HG03025 (cell line): Measurements from ENCODE around the gene RBM26.
"Not testable (repeated sequence)": the region's sequence is repeated elsewhere in the genome, so short reads cannot be mapped to it uniquely, and the experiment has no call there.

Source experiments
- ATAC-seq: cut with Tn5 transposase; IDR thresholded peaks from one replicate; pipeline ENCODE4 v1.9.1; 2021; ENCODE audit warnings: mild to moderate bottlenecking, moderate library complexity; ENCODE audit not compliant: unreplicated experiment, low FRiP score

The RBM26 gene

DNA sequence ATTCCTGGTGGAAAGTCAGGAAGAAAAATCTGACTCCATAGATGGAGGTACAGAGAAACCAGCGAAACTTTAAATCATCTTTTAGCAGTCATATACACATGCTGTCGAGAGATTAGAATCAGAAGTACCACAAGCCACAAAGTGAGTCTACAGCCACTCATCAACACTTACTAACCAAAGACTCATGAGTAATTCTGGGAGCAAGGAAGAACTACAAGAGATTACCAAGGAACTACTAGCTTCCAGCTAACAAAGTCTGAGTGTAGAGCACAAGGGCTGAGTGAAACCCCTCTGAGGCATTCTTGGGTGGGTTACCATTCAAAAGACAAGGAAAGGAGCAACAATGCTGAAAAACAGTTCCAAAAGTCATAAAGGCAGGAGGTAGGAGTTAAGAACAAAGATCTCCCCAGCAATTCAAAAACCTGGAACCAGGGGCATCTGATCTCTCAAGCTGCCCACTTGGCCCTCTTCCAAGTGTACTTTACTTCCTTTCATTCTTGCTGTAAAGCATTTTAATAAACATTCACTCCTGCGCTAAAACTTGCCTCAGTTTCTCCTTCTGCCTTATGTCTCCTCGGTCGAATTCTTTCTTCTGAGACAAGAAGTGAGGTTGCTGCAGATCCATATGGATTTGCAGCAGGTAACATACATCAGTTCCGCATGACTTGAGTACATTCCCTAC lies 13.0 kb downstream of the RBM26 start:
- no peak for ATAC-seq

DNA sequence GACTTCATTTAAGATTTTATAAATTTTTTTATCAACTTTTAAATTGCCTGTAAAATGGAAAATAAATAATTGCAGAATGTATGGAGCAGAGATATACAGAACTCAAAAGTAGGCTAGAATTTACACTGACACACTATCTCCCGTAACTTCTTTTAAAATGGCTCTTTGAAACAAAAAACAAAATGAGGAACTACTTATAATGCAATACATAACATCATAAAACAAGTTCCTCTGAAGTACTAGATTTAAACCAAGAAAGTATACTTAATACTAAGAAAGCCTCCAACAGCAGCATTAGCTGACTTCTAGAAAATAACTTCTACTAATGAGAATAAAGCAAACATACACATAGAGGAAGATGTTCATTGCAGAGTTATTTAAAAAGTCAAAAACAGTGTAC lies 17.0 kb downstream of the RBM26 start:
- ATAC-seq: no peak

DNA sequence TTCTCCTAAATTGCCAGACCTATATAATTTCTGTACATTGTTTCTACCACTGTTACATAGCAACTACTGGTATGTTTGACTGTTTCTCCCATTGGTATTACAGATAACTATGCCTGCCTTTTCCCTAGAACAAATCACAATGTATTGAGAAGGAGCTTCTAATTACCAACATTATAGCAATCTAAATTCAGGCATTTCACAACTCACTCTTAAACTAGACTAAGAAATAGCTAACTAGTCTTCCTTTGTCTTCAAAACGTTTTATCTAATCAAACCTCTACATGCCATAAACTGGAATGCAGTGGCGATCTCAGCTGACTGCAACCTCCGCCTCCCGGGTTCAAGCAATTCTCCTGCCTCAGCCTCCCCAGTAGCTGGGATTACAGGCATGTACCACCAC lies 18.2 kb downstream of the RBM26 start:
- ATAC-seq: no peak

DNA sequence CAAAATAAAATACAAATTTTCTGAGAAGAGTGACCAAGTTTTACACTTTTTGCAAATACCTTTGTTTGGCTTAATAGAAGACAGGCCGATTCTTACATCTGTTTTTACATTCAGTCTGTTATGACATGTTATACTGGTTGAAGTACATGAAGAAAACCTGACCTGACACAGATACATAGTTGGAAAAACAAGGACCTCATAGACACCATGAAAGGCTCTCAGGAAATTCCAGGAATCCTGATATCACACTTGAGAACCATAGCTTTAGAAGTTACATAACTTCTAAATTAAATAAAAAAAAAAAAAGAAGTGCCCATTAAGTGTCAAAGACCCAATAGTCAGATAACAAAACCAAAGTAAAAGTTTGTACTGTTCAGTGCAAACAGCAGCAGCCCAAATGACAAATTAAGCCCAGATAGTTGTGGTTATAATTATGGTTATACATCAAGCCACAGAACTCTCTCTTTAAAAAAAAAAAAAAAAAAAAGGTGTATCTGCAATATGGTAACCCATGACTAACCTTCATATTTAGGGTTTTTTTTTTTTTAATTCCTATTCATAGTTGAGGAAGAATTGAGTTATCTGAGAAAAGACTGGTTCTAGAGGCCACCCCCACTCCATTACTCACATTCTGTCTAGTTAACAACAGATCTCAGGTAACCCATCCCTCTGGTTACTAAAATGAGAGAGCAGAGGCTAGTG lies 19.8 kb downstream of the RBM26 start:
- ATAC-seq: no peak

DNA sequence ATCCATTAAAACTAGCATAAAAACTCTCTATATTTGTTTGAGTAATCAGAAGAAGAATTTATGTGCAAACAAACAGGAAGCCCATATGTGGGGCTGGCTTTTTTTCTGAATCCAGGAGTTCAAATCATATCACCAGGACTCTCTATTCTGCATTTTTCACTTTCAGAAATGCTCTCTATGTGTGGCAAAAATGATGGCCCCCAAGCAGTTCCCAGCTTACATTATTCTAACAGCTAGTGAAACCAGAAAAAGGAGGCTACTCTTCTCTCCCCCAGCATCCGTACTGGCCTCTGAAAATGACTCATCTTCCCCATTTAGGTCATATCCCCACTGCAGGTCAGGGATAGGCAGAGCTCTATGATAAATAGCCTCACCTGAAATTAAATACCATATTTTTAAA lies 20.4 kb downstream of the RBM26 start:
- peak; percentile 92 for ATAC-seq

DNA sequence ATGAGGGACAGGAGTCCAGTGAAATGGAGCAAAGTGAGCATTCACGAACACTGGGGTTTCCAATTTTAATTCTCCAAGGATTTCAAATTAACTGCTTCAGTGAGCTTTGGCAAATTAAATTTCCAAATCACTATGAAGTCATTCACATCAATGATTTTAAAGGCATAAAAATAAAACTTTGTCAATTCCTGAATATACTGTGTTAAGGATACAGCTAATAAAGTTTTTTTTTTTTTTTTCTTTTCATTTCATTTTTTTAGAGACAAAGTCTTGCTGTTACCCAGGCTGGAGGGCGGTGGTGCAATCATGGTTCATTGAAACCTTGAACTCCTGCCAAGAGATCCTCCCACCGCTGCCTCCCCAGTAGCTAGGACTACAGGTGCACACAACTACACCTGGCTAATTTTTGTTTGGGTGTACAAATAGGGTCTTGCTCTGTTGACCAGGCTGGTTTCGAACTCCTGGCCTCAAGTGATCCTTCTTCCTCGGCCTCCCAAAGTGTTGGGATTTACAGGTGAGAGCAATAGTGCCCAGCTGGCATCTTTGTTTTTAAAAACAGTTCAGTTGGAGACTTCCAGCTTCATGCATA lies 21.9 kb downstream of the RBM26 start:
- no peak for ATAC-seq

DNA sequence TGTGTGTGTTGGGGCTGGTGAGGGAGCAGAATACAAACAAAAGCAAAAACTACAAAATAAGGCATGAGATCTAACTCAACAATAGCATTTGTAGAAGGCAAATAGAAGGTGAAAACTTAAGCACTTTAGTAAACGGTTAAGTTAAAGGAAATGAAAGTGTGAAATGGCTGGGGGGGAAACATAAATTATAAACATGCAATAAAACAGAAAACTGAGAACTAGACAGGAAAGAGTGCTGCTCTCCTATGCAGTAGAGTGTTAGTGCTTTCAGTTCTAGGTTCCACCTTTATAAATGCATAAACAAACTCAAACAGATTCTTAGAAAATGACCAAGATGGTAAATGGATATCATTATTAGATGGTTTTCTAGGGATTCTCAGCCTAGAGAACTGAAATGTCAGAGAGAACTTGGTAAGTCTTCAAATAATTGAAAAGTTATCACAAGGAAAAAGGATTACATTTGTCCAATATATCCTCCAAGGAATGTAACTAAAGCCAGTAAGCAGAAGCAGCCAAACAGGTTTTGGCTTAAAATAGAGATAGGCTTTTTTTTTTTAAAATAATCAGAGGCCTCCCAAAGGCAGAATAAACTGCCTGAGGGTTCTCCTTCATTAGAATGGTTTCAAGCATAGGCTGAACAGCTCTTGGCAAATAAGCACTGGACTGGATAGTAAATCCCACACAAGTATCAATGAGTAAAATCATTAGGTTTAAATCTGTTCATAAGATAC lies 23.3 kb downstream of the RBM26 start:
- ATAC-seq: peak; percentile 57

DNA sequence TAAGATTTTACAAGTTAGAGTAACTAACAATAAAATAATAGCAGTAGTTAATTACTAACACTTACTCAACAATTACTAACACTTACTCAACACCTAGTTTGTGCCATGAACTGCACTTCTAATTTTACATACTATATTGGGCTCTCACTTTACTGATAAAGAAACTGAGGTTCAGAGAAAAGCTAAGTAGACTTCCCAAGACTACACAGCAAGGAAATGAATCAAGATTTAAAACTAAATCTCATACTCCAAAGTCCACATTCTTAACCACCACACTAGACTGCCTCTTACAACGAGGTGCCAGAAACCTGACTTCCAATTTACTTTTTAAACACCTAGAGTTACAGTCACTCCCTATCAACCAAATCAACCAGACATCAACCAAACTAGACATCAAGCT lies 25.1 kb downstream of the RBM26 start:
- no peak for ATAC-seq

DNA sequence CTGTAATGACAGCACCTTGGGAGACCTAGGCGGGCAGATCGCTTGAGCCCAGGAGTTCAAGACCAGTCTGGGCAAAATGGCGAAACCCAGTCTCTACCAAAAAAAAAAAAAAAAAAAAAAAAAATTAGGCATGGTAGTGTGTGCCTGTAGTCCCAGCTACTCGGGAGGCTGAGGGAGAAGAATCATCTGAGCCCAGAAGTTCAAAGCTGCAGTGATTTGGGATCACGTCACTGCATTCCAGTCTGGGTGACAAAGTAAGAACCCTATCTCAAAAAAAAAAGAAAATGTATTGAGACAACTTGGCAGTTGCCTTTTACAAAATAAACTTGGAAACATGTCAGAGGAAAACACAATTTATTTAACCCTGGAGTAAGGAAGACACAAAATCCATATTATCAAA lies 26.8 kb downstream of the RBM26 start:
- no peak for ATAC-seq

DNA sequence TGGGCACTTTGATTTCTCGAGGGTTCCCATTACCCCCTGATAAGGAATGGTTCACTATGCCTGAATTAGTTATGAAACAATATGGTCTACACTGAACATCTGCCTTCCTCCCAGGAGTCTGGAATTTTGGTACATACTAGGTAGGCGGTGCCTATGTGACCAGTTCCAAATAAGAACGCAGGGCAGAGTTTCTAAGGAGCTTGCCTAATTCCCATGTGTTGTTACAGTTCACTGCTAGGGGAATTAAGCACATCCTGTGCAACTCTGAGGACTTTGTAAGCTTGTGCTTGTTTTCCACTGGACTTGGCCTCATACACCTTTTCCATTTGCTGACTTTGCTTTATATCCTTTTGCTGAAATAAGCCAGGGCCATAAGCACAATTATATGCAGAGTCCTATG lies 29.2 kb downstream of the RBM26 start:
- no peak for ATAC-seq

DNA sequence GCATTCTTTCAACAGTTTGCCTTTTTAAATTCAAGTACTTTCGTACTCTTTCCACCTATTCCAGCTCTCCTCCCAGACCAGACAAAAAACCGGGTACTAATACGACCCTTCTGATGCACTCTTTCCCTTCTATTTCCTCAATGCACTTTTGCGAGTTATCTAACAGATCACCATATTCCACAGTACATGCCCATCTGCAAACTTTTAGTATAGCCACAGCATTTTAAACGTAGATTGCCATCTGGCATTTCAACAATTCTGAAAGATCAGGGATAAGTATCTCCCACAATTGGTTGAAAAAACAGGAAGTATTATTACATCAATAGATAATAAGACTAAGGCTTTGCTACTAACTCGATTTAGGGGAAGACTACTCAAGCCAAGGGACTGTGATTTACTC lies 31.5 kb downstream of the RBM26 start:
- no peak for ATAC-seq

DNA sequence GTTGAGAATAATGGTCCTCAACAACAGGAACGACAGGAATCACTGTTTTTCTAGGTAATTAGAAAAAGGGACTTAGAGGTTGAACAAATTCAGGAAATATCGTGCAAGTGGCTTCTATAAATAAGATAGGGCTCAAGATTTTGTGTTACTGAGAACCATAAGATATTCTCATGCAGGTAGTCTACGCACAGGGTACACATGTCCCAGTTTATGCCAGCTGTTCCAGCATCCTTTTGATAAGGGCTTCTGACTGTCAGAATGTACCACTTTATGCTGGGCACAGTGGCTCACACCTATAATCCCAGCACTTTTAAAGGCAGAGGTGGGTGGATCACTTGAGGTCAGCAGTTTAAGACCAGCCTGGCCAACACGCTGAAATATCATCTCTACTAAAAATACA lies 32.1 kb downstream of the RBM26 start:
- ATAC-seq: no peak

DNA sequence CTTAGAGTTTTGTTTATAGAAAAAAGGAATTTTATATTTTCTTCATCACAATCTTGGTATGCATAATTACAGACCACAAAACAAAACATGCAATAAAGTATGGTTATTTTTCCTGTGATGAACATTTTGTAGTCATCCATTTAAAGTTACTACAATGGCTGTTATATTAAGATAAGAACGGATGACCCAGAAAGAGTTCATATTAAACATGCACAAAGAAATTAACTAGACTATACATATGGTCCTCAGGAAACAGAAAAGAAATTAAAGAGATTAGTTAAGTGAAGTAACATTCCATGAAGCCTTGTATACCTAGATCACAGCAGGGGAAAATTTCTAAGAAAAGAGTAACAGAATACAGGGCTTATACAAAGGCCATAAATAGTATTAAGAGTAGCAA lies 36.8 kb downstream of the RBM26 start:
- no peak for ATAC-seq

DNA sequence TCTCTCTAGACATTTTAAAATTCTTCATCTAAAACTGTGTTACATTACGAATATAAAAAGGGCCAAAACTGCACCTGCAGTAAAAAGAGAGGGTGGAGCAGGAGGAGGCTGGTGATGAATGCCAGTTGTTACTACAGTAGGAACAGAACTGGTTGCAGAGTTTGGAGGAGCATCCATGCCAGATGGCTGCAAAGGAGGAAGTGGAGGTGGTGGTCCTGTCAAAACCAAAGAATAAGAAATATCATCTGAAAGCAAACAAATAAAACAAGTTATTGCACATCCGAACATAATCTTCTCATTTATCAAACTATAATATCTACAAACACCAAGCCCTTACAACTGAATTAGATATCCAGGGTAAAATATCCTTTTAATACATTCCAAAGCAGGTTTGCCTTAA lies 40.1 kb downstream of the RBM26 start:
- ATAC-seq: no peak

DNA sequence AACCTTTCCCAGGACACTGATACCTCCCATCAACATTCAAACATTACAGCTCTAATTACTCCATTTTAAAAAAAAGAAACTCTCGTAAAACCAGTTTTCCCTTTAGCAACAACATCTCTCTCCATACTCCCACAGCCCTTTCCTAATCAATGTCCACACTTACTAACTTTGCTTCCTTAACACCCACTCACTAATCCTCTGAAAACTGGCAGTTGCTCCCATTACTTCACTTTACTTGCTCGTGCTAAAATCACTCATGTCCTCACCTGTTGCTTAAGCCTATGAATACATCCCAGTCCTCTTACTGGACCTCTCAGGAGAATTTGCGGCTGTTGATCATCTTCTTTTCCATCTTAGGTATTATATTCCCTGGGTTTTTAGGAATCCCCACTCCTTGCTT lies 44.8 kb downstream of the RBM26 start:
- ATAC-seq: no peak

DNA sequence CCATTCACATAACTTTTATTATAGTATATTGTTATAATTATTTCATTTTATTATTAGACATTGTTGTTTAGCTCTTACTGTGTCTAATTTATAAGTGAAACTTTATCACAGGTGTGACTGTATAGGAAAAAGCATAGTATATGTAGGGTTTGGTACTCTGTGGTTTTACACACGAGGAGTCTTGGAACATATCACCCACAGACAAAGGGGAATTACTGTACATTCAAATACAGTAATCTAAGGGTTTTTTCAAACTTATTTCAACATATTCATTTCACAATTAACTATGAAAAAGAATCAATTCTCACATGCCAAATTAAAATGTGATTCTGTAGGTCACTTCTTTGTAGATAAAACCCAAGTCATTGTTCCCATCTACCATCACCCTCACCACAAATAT lies 46.0 kb downstream of the RBM26 start:
- peak; percentile 54 for ATAC-seq

DNA sequence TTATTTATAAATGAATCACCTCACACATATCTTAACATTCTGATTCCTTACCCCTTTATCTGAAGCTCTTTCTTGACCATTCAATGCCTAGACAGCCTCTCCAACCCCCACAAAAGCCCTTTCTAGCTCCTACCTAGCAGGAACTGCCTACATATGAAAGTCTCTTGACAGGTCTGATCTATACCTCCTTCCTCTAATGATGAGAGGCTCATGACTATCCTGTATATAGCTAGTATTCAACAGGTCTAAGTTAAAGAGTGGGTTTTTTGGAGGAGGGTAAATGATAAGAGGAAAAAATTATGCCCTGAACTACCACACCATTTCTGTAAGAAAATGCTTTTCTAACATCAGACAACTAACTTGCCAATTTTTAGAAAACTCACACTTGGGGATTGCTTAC lies 47.0 kb downstream of the RBM26 start:
- no peak for ATAC-seq

DNA sequence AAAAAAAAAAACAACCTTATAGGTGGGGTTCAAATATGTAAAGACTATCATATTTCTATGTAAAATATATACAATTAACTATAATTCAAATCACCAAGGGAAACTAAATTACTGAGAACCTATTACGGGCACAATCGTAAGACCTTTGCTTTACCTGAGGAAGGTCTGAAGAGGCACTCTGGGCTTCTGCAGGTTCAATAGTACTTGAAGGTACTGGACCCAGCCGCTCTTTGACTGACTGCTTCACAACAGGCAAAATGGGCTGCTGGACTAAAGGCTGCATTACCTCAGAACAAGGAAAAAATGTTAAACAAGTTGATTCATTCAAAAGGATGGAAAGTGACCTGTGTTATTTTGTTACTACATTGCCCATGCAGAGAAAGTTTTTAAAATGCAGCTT lies 51.8 kb downstream of the RBM26 start:
- ATAC-seq: no peak

DNA sequence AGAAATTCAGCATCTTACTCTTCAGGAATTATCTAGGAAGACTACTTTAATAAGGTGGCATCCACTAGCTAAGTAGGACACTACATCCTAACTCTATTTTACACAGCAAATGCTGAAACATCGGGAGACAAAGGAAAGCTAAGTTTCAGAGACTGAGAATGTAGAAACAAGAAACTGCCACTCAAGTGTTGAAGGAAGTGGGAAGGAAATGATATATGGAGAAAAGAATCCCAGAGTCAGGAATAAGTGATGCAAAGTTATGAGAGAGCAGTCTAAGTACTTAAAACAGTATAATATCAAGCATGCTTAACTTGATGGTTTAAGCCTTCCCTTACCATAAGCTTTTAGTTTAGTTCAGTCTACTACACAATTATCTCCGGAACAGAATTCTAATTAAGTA lies 52.4 kb downstream of the RBM26 start:
- no peak for ATAC-seq

DNA sequence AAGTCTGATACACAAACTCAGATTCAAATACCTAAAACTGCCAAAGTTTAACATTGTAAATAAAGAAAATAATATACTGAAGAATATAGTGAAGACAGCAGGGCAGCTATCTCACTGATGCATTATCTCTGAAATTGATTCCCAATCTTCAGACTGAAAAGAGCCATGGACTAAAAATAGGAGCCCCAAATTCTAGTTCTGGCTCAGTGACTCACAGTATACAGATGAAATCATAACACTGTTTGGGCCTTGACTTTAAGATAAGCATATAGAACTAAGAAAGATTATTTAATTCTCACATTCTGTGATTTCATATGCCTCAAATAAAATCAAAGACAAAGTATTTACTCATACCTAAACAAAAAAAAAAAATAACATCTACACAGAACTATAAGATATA lies 53.9 kb downstream of the RBM26 start:
- ATAC-seq: no peak

DNA sequence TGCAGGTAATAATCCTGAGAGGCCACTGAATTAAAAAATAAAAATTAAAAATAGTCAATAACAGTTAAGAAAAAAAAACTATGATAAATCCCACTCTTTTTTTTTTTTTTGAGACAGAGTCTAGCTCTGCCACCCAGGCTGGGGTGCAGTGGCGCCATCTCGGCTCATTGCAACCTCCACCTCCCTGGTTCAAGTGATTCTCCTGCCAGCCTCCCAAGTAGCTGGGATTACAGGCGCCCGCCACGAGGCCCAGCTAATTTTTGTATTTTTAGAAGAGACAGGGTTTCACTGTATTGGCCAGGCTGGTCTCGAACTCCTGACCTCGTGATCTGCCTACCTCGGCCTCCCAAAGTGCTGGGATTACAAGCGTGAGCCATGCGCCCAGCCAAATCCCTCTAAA lies 56.4 kb downstream of the RBM26 start:
- not testable (repeated sequence) for ATAC-seq
